HCT116 (cell line): ENCODE results near the gene GCGR. TPM values are rescaled to one million over a fixed set of nuclear protein-coding genes. Genes with fewer than 3 reads are reported as not detected.

Experiments
- ATAC-seq: fragments of 200-7000 bp; cut with Tn5 transposase; 2 replicates; pipeline ENCODE4 v1.9.1; 2020; ENCODE audit warnings: mild to moderate bottlenecking, moderate library complexity
- BruUV-seq: library from RNA; stranded (reverse); fragments of 400-500 nt; replicated peaks from 2 replicates; lab custom pipeline; 2021; lab: Mats Ljungman, UMichigan
- CTCF ChIA-PET: fragments of 300-600 bp; sonication (Branson Sonifier 250); formaldehyde crosslinking; loops from one replicate; lab custom pipeline; 2021; ENCODE audit warnings: antibody characterized with exemption; lab: Charles Lee
- POLR2A ChIA-PET: fragments of 300-600, 350-600 bp; sonication (Branson Sonifier 250); formaldehyde crosslinking; loops from one replicate; lab custom pipeline; 2021; ENCODE audit warnings: antibody characterized with exemption; lab: Charles Lee
- RAD21 ChIA-PET, 2 experiments: fragments of 300-600 bp; sonication (Branson Sonifier 250); formaldehyde crosslinking; loops; one replicate each; lab custom pipeline; 2023; ENCODE audit warnings: low total read pairs in 2 of 2; ENCODE audit not compliant: uncharacterized antibody in 2 of 2, unreplicated experiment in 2 of 2, low non-redundant PET in 1 of 2; lab: Charles Lee
- DNase-seq: peaks from one replicate; pipeline ENCODE4 v3.0.0-alpha.2; 2010; ENCODE audit warnings: low read depth, low spot score
- H2AFZ ChIP-seq: fragments of 200-600 bp; shearing (Covaris generic), sonication (generic); 2 replicates; pipeline ENCODE4 v1.6.1; 2017; ENCODE audit warnings: low read depth, mixed run types, mixed read lengths, antibody characterized with exemption, low read length; ENCODE audit not compliant: poor library complexity, severe bottlenecking
- H3K27ac ChIP-seq: 2 replicates; pipeline ENCODE4 v1.5.1; 2012; ENCODE audit warnings: low read depth, low read length
- H3K27me3 ChIP-seq: fragments of 200-600 bp; sonication (generic); 2 replicates; pipeline ENCODE4 v1.6.1; 2016; ENCODE audit warnings: mixed run types, low read length, mixed read lengths; ENCODE audit not compliant: insufficient read depth
- H3K36me3 ChIP-seq, 2 experiments: fragments of 200-500 bp in 1 of 2; fragments of 200-600 bp in 1 of 2; sonication (Bioruptor generic) in 1 of 2; sonication (generic) in 1 of 2; 2 replicates each; pipeline versions ENCODE4 v1.5.1 to v1.6.1; 2014 to 2016; ENCODE audit warnings: low read length in 2 of 2, inconsistent platforms in 1 of 2, mixed read lengths in 1 of 2, mixed run types in 1 of 2; ENCODE audit not compliant: insufficient read depth in 2 of 2, control insufficient read depth in 1 of 2
- H3K4me1 ChIP-seq, 2 experiments: fragments of 200-600 bp in 1 of 2; sonication (generic) in 1 of 2; 2 replicates each; pipeline versions ENCODE4 v1.5.1 to v1.6.1; 2012 to 2017; ENCODE audit warnings: low read length in 2 of 2, inconsistent platforms in 1 of 2, mild to moderate bottlenecking in 1 of 2, mixed read lengths in 1 of 2, mixed run types in 1 of 2, moderate library complexity in 1 of 2; ENCODE audit not compliant: insufficient read depth in 2 of 2, control insufficient read depth in 1 of 2
- H3K4me2 ChIP-seq: fragments of 200-600 bp; sonication (generic); 2 replicates; pipeline ENCODE4 v1.6.1; 2017; ENCODE audit warnings: mixed run types, low read length, mixed read lengths
- H3K4me3 ChIP-seq, 2 experiments: fragments of 200-600 bp in 1 of 2; sonication (generic) in 1 of 2; replicated peaks in 1 of 2; 2 replicates each; pipeline ENCODE4 v1.5.1; 2011 to 2016; ENCODE audit warnings: low read length in 2 of 2, control low read depth in 1 of 2, low read depth in 1 of 2, mild to moderate bottlenecking in 1 of 2, mixed read lengths in 1 of 2, mixed run types in 1 of 2
- H3K79me2 ChIP-seq: fragments of 200-600 bp; sonication (generic); 2 replicates; pipeline ENCODE4 v1.6.1; 2017; ENCODE audit warnings: mild to moderate bottlenecking, mixed run types, low read length, moderate library complexity, mixed read lengths; ENCODE audit not compliant: insufficient read depth
- H3K9ac ChIP-seq: fragments of 200-600 bp; sonication (generic); 2 replicates; pipeline ENCODE4 v1.6.1; 2016; ENCODE audit warnings: low read length, mixed read lengths
- H3K9me2 ChIP-seq: fragments of 200-600 bp; sonication (generic), shearing (Covaris generic); 2 replicates; pipeline ENCODE4 v1.6.1; 2017; ENCODE audit warnings: mixed run types, mild to moderate bottlenecking, moderate library complexity; ENCODE audit not compliant: insufficient read depth
- H3K9me3 ChIP-seq, 2 experiments: fragments of 200-500 bp in 1 of 2; fragments of 200-600 bp in 1 of 2; sonication (Bioruptor generic) in 1 of 2; sonication (generic) in 1 of 2; 2 replicates each; pipeline ENCODE4 v1.6.1; 2014 to 2017; ENCODE audit warnings: low read length in 2 of 2, mixed read lengths in 2 of 2, inconsistent platforms in 1 of 2, low read depth in 1 of 2, mild to moderate bottlenecking in 1 of 2, mixed run types in 1 of 2, moderate library complexity in 1 of 2; ENCODE audit not compliant: control insufficient read depth in 1 of 2, insufficient read depth in 1 of 2
- H4K20me1 ChIP-seq: fragments of 200-600 bp; sonication (generic), shearing (Covaris generic); 2 replicates; pipeline ENCODE4 v1.6.1; 2017; ENCODE audit warnings: mixed run types, mild to moderate bottlenecking, moderate library complexity; ENCODE audit not compliant: insufficient read depth
- CBX3 ChIP-seq: IDR thresholded peaks from 2 replicates; pipeline ENCODE4 v1.6.1; 2012; ENCODE audit warnings: low read depth
- JUND ChIP-seq: IDR thresholded peaks from 2 replicates; pipeline ENCODE4 v1.6.1; 2012
- POLR2A ChIP-seq: IDR thresholded peaks from 2 replicates; pipeline ENCODE4 v1.7.0; 2011; ENCODE audit warnings: borderline replicate concordance; ENCODE audit not compliant: insufficient read depth, insufficient read length; ENCODE audit errors: extremely low read depth
- RAD21 ChIP-seq: IDR thresholded peaks from 2 replicates; pipeline ENCODE4 v1.6.1; 2012; ENCODE audit warnings: low read depth, mild to moderate bottlenecking
- REST ChIP-seq: IDR thresholded peaks from 2 replicates; pipeline ENCODE4 v1.6.1; 2012; ENCODE audit warnings: low read depth
- SIN3A ChIP-seq: IDR thresholded peaks from 2 replicates; pipeline ENCODE4 v1.6.1; 2012; ENCODE audit warnings: low read depth
- SP1 ChIP-seq: IDR thresholded peaks from 2 replicates; pipeline ENCODE4 v1.6.1; 2012; ENCODE audit warnings: low read depth
- SRF ChIP-seq: IDR thresholded peaks from 2 replicates; pipeline ENCODE4 v1.6.1; 2012; ENCODE audit warnings: low read depth
- TCF7L2 ChIP-seq: IDR thresholded peaks from 2 replicates; pipeline ENCODE4 v1.7.0; 2011; ENCODE audit warnings: borderline replicate concordance, inconsistent platforms; ENCODE audit not compliant: insufficient read depth, insufficient read length; ENCODE audit errors: extremely low read depth
- YY1 ChIP-seq: IDR thresholded peaks from 2 replicates; pipeline ENCODE4 v1.6.1; 2011; ENCODE audit warnings: low read length, low read depth, moderate library complexity, mild to moderate bottlenecking; ENCODE audit not compliant: insufficient replicate concordance; ENCODE audit errors: extremely low read depth
- ZFX ChIP-seq: fragments of 450-650 bp; IDR thresholded peaks from 2 replicates; pipeline ENCODE4 v1.6.1; 2017
- ZNF274 ChIP-seq: fragments of 200-500 bp; sonication (Bioruptor generic); IDR thresholded peaks from 2 replicates; pipeline ENCODE4 v1.6.1; 2014; ENCODE audit warnings: mild to moderate bottlenecking, low read depth, low read length, inconsistent platforms
- intact Hi-C: fragments of 100-400 bp; cut with micrococcal nuclease; formaldehyde crosslinking; loops from 2 replicates; pipeline ENCODE4 v1.10.0; 2022
- total RNA-seq: library from RNA; stranded (reverse); gene quantifications from one replicate; pipeline ENCODE4 v1.2.1, GENCODE V29; 2021; ENCODE audit not compliant: unreplicated experiment

The GCGR gene
- total RNA-seq, 1 experiment from 2014 or later, result not detected

DNA sequence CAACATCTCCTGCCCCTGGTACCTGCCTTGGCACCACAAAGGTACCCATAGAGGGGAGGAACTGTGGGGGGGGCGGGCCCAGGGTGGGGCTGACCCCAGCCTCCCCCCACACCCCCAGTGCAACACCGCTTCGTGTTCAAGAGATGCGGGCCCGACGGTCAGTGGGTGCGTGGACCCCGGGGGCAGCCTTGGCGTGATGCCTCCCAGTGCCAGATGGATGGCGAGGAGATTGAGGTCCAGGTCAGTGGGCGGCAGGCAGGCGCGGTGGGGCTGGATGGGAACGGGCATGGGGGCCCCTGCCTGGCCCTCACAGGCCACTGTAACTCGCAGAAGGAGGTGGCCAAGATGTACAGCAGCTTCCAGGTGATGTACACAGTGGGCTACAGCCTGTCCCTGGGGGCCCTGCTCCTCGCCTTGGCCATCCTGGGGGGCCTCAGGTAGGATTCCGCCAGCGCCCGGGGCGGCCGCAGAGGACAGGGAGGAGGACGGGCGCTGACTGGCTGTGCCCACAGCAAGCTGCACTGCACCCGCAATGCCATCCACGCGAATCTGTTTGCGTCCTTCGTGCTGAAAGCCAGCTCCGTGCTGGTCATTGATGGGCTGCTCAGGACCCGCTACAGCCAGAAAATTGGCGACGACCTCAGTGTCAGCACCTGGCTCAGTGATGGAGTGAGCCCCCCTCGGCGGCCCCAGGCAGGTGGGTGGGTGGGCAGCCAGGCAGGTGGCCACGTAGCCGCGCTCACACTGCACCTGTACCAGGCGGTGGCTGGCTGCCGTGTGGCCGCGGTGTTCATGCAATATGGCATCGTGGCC lies 7.1 kb downstream of the GCGR start:
- ATAC-seq (no peak), DNase-seq (no peak)
- ChIA-PET POLR2A (no interaction called here), RAD21 (no interaction called here), CTCF (no interaction called here)
- Histone ChIP-seq H4K20me1 (no peaks in the 10 kb centered on the region), H3K36me3 (no peaks in the 10 kb centered on the region), H3K9me2 (no peaks in the 10 kb centered on the region), H3K9ac (no peak overlapping the region), H3K4me1 (peaks cover 0 to 11% of the 10 kb centered on the region in 2 experiments; a peak in 2 of 4 replicates), H3K27me3 (peaks cover 13% of the 10 kb centered on the region; the same call in 1 of the 2 replicates), H3K4me2 (no peak overlapping the region), H2AFZ (no peak overlapping the region), H3K9me3 (no peaks in the 10 kb centered on the region), H3K27ac (no peak overlapping the region), H3K4me3 (no peak overlapping the region), H3K79me2 (no peaks in the 10 kb centered on the region)
- BruUV-seq, result no TSS peak
- no peak for TF ChIP-seq YY1
- no peak for TF ChIP-seq SRF
- TF ChIP-seq ZNF274, result no peak
- no peak for TF ChIP-seq POLR2A
- TF ChIP-seq SIN3A, result no peak
- intact Hi-C loops, result no loop called here

GRCh38 chr17:81811705-81812570 lies 8.0 kb downstream of the GCGR start:
- no peaks in the 10 kb centered on the region for H3K9me2 ChIP-seq
- no peak overlapping the region for H3K4me2 ChIP-seq
- H3K27me3 ChIP-seq, result peaks cover 10% of the 10 kb centered on the region; the same call in 1 of the 2 replicates
- RAD21 ChIA-PET, result no interaction called here
- H4K20me1 ChIP-seq, result no peaks in the 10 kb centered on the region
- no peaks in the 10 kb centered on the region for H3K79me2 ChIP-seq
- intact Hi-C loops, result no loop called here
- no peaks in the 10 kb centered on the region for H3K9me3 ChIP-seq
- DNase-seq (no peak), ATAC-seq (no peak)
- H3K4me1 ChIP-seq, result peaks cover 3 to 15% of the 10 kb centered on the region in 2 experiments; a peak in 2 of 4 replicates
- H2AFZ ChIP-seq, result no peak overlapping the region
- no peak overlapping the region for H3K4me3 ChIP-seq
- H3K9ac ChIP-seq, result no peak overlapping the region
- no TSS peak for BruUV-seq
- H3K36me3 ChIP-seq, result no peaks in the 10 kb centered on the region
- POLR2A ChIA-PET, result no interaction called here
- no peak overlapping the region for H3K27ac ChIP-seq
- CTCF ChIA-PET, result no interaction called here
- no peak for TF ChIP-seq TCF7L2
- TF ChIP-seq CBX3, result no peak
- TF ChIP-seq SIN3A, result no peak
- no peak for TF ChIP-seq REST
- TF ChIP-seq JUND, result no peak
- TF ChIP-seq ZFX, result no peak
- no peak for TF ChIP-seq SRF
- TF ChIP-seq SP1, result no peak
- TF ChIP-seq RAD21, result no peak
